NCI-H2081 (cell line): ENCODE data around the gene AQP10.
"Not testable (repeated sequence)": the region's sequence is repeated elsewhere in the genome, so short reads cannot be mapped to it uniquely, and the experiment has no call there.

Experiments
- DNase-seq, 2 experiments: peaks; one replicate each; lab custom pipeline; 2025; lab: John Stamatoyannopoulos, UW

The AQP10 gene, protein sequence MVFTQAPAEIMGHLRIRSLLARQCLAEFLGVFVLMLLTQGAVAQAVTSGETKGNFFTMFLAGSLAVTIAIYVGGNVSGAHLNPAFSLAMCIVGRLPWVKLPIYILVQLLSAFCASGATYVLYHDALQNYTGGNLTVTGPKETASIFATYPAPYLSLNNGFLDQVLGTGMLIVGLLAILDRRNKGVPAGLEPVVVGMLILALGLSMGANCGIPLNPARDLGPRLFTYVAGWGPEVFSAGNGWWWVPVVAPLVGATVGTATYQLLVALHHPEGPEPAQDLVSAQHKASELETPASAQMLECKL

DNA sequence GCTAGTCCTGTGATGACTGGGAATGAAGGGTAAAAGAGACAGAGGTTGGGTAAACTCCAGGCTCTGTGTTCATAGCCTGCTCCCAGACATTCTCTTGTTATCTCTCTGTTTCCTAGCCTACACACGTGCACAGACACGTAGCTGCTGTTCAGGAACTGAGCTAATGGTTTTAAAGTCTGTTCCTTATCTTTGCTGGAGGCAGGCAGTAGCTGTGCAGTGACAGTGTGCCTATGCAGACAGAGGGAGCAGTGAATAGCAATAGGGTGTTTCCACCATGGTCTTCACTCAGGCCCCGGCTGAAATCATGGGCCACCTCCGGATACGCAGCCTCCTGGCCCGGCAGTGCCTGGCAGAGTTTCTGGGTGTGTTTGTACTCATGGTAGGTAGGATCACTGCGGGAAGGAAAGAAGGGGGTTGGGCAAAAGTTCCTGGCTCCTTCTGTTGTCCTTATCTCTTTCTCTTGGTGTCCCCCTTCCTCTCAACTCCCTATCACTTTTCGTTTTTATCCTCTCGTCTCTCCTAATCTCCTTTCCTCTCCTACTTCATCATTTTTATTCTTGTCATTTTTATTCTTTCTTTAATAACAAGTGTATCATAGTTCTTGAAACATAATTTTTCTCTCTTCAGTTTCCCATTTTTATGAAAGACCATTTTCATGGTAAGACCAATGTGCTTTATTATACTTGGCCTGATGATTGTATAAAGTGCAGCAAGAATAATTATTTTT, at the start of gene AQP10:
Gene AQP10 (plus strand): TSS at position 212 of the 727 bp plus-strand sequence. CDS start 63 bp downstream, at position 275.
- DNase-seq, result no peak

DNA sequence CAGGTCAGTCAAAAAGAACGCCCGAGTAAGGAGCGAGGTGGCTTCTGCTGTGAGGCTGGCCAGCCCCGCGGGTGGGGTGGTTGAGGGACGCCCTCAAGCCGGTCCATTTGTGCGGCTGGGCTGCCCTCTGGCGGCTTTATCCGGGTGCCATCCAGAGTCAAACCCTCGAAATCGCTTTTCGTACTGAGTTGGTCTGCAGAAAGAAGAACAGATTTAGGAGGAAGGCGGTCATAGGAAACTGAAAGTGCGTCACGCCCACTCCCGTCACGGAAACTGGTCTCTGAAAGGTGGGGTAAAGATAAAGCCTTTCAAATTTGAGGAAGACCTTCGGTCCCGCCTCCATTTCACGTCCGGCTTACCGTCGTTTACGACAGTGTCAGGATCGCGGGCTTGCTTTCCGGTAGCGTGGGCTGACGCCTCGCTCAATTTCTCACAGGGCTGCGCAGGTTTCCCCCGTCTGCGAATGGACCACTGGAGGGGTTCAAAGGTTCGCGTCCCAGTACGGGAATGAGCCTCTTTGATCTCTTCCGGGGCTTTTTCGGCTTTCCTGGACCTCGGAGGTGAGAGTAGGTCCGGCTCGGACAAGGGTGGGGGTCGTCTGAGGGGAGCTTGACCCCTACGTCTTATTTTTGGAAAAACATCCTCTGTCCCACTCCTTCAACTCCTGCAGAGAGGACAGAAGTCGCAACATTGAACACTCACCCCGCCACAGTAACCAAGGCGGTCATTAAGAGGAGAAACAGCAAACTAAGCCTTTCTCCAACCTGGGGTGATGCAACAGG, 48.5 kb upstream of the AQP10 start, which contains the start of gene HAX1:
Gene HAX1 (plus strand): TSS at position 413 of the 782 bp plus-strand sequence. CDS start 95 bp downstream, at position 508.
- DNase-seq, result peak; percentile 92 to 97

DNA sequence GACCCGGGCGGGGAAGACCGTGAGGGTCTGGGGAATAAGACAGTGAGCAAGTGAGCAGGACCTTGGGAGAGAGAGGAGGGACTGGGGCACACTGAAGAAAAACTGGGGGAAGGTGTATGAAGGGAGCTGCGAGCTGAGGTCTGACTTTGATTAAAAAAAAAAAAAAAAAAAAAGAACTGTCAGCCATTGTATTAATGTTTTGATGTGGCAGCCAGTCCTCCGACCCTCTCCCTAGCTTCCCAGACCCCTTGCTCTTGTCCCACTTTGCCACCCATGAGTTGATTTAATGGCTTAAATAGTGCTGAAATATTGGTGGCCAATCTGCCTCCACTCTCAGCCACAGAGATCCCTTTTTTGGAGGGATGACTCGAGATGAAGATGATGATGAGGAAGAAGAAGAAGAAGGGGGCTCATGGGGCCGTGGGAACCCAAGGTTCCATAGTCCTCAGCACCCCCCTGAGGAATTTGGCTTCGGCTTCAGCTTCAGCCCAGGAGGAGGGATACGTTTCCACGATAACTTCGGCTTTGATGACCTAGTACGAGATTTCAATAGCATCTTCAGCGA, 47.8 kb upstream of the AQP10 start:
- no peak for DNase-seq

DNA sequence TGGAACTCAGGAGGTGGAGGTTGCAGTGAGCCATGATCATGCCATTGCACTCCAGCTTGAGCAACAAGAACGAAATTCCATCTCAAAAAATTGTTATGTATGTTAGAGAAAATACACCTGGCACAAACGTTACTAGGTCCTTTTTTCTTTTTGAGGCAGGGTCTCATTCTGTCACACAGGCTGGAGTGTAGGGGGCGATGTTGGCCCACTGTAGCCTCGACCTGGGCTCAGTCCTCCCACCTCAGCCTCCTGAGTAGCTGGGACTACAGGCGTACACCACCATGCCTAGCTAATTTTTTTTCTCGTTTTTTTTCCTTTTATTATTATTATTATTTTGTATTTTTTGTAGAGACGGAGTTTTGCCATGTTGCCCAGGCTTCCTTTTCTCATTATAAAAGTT, 44.1 kb upstream of the AQP10 start:
- DNase-seq, result peak in 1 of 2 experiments; percentile 12

DNA sequence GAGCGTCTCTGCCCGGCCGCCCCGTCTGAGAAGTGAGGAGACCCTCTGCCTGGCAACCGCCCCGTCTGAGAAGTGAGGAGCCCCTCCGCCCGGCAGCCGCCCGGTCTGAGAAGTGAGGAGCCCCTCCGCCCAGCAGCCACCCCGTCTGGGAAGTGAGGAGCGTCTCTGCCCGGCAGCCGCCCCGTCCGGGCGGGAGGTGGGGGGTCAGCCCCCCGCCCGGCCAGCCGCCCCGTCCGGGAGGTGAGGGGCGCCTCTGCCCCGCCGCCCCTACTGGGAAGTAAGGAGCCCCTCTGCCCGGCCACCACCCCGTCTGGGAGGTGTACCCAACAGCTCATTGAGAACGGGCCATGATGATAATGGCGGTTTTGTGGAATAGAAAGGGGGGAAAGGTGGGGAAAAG, 33.3 kb upstream of the AQP10 start:
- not testable (repeated sequence) for DNase-seq

DNA sequence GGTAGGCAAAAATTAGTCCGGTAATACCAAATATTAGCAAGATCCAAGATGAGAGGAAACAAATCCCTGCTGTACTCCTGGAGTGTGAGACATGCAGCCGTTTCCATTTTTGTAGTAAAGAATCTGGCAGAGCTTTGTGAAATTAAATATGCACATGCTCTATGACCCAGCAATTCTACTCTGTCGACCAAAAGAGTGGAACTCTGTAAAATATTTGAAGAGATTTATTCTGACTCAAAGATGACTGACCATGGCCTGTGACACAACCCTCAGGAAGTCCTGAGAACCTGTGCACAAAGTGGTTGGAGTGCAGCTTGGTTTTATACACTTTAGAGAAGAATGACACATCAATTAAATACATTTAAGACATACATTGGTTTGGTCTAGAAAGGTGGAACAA, 32.2 kb upstream of the AQP10 start:
- no peak for DNase-seq

DNA sequence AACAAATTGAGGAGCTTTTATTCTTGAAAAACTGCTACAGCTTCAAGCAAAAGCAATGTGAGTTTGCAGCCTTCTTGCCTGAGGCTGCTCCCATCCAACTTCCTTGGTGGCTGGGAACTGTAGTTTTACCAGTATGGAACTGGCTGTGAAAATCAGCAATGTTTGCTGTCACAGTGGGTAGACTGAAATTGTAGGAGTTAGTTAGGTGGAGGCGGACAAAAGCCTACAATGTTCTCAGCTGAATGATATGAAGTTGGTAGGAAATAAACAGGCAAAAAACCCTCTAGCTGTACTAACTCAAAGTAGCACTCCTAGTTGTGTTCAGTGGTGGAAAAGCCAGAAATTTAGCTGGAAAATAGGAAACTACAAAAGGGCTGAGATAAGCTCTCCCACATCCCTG, 30.0 kb upstream of the AQP10 start:
- DNase-seq, result no peak

DNA sequence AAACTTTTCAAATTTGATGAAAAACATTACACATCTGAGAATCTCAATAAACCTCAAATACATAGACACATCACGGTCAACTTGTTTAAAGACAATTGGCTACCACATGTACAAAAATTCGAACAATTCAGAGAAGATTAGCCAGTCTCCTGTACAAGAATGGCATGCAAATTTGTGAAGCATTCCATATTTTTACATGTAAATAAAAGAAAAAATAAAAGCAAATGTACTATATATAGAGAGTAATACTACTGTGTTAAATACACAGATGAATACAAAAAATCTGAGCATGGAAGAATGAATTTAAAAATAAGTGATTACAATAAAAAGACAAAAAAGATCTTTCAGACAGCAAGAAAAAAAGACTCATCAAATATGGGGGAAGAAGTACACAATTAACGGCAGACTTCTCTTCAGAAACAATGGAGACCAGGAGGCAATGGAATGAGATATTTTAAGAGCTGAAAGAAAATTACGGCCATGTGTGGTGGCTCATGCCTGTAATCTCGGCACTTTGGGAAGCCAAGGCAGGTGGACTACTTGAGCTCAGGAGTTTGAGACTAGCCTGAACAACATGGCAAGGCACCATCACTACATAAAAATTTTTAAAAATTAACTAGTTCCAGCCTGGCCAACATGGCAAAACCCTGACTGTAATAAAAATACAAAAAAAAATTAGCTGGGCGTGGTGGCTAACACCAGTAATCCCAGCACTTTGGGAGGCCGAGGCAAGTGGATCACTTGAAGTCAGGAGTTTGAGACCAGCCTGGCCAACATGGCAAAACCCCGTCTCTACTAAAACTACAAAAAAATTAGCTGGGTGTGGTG, 25.3 kb upstream of the AQP10 start:
- DNase-seq, result no peak

DNA sequence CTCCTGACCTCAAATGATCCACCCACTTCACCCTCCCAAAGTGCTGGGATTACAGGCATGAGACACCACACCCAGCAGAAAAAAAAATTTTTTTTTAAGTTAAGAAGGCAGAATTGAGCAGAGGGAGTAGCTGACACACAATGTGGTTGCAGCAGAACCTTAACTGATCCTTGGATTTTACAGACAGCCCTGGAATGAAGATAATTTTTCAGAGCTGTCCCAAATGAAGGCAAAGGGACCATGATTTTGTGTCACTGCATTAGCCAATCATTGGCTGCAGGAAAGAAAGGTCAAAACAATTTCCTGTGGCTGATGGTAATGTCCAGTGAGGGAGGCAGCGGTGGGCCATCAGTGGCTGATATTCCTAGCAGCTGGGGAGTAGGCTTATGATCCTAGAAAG, 19.3 kb upstream of the AQP10 start:
- no peak for DNase-seq

DNA sequence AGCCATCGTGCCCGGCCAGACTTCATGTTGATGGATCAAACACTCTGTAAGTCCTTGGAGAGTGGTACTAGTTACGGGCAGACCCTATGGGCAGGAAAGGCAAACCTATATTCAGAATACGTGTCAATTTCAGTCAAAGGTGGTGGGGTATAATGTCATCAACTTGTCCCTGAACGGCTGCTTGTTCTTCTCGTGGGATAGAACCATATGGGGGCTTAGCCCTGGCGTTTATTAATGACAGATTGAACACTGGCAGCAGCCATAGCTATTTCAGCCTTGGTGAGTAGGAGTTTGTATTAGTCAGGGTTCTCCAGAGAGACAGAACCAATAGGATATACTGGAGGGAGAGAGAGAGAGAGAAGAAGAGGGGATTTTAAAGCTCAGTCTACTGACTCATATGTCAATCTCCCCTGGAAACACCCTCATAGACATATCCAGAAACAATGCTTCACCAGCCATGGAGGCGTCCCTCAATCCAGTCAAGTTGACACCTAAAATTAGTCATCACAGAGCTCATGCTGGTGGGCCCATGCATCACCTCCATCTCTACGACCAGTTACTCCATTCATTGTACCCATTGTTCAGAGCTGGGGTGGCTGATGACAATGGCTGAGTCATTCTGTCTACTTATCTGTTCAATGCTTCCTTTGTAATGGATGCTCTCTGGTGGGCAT, 16.1 kb upstream of the AQP10 start:
- DNase-seq, result no peak

DNA sequence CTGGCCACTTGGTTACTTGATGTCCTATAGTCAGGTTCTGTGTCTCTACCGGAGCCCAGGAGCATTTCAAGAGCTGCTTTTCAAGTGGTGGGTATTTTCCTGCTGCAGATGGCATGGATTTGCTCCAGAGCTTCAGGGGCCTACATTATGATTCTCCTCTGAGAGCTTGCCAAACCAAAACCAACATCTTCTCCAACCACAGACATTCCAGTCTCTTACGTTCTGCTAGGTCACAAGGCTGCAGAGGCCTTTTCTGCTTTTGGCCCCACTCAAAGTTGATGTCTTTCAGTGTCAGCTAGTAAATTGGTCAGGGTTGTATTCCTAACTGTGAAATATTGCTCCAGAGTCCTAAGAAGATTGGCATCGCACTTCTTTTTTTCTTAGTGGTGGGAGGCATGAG, 14.7 kb upstream of the AQP10 start:
- DNase-seq, result no peak

DNA sequence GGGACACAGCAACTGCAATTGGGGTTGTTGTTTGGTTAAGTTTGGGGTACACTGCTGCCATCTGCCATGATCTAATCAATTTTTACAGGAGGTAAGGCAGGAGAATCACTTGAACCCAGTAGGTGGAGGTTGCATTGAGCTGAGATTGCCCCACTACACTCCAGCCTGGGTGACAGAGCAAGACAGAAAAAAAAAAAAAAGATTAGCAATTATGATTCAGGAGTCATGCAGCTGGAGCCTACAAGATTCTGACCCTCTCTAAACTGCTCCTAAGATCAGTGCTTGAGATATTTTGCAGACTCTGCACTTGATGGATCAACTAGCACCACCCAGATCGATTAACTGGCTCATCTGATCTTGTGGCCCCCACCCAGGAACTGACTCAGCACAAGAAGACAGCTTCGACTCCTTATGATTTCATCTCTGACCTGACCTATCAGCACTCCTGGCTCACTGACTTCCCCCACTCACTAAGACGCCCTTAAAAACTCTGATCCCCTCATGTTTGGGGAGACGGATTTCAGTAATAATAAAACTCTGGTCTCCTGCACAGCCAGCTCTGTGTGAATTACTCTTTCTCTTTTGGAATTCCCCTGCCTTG, 13.1 kb upstream of the AQP10 start:
- not testable (repeated sequence) for DNase-seq

DNA sequence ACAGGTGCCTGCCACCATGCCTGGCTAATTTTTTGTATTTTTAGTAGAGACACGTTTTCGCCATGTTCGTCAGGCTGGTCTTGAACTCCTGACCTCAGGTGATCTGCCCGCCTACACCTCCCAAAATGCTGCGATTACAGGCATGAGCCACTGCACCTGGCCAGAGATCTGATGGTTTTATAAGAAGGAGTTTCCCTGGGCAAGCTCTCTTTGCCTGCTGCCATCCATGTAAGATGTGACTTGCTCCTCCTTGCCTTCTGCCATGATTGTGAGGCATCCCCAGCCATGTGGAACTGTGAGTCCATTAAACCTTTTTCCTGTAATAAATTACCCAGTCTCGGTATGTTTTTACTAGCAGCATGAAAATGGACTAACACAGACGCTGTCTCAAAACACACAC, 11.8 kb upstream of the AQP10 start:
- not testable (repeated sequence) for DNase-seq

DNA sequence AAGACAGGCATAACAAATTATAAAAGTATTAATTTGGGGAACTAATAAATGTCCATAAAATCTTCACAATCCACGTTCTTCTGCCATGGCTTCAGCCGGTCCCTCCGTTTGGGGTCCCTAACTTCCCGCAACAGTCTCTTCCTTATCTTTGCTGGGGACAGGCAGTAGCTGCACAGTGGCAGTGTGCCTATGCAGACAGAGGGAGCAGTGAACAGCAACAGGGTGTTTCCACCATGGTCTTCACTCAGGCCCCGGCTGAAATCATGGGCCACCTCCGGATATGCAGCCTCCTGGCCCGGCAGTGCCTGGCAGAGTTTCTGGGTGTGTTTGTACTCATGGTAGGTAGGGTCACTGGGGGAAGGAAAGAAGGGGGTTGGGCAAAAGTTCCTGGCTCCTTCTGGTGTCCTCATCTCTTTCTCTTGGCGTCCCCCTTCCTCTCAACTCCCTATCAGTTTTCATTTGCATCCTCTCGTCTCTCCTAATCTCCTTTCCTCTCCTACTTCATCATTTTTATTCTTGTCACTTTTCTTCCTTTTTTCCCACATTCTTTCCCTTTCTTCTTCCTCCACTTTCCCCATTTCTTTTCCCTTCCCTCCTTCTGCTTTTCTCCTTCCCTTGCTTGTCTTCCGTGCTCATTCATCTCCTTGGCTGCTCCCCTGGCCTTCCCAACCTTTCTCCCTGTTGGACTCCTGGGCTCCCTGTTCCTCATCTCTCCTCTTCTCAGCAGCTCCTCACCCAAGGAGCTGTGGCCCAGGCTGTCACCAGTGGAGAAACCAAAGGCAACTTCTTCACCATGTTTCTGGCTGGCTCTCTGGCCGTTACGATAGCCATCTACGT, 8.4 kb upstream of the AQP10 start:
- not testable (repeated sequence) for DNase-seq

DNA sequence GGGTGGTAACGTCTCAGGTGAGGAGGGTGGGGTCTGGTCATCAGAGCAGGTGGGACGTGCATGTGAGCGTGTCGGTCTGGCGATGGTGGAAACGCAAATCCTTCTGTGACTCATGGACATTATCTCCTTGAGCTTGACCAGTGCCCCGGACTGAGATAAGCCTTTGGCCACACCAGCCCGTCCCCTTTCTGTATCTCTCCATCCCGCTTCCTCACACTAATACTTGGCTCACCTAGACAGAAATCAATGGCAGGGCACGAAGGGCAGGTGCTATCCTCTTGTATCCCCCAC, 7.9 kb upstream of the AQP10 start:
- DNase-seq, result no peak

DNA sequence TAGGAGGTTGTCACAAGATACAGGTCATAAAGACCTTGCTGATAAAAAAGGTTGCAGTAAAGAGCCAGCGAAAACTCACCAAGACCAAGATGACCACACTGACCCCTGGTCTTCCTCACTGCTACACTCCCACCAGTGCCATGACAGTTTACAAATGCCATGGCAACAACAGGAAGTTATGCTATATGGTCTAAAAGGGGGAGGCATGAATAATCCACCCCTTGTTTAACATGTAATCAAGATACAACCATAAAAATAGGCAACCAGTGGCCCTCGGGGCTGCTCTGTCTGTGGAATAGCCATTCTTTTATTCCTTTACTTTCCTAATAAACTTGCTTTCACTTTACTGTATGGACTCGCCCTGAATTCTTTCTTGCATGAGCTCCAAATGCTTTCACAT, 6.7 kb upstream of the AQP10 start:
- DNase-seq, result not testable (repeated sequence)

DNA sequence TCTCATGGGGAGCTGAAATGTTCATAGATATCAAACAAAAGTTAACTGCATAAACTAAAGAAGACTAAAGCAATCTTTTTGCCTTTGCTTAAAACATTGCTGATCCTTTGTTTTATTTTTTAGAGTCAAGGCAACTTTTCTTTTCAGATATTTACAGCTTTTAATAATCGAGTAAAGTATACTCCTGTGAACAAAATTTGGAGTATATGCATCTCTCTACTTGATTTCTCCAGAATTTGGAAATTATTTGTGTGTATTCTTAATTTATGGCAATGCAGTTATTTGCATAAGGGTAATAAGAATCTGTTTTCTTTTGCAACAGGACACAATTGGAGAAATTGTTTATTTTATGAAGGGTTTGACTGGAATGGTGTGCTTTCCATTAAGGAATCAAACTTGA, 4.2 kb upstream of the AQP10 start:
- no peak for DNase-seq

DNA sequence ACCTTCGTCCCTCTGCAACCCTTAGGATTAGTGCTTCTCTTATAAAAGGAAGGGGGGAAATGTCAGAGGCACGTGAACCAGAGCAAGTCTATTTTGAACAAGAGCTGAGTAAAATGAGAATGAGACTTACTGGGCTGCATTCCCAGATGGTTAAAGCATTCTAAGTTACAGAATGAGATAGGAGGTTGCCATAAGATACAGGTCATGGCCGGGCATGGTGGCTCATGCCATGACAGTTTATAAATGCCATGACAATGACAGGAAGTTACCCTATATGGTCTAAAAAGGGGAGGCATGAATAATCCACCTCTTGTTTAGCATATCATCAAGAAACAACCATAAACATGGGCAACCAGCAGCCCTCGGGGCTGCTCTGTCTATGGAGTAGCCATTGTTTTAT, 2.5 kb upstream of the AQP10 start:
- no peak for DNase-seq

DNA sequence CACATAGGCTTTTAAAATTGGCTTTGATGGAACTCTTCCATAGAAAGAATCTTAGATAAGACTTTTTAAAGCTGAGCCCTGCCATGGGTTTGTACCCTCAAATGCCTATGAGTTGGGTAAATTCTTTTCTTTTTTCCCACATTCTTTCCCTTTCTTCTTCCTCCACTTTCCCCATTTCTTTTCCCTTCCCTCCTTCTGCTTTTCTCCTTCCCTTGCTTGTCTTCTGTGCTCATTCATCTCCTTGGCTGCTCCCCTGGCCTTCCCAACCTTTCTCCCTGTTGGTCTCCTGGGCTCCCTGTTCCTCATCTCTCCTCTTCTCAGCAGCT, 679 bp downstream of the AQP10 start:
- DNase-seq, result not testable (repeated sequence)

DNA sequence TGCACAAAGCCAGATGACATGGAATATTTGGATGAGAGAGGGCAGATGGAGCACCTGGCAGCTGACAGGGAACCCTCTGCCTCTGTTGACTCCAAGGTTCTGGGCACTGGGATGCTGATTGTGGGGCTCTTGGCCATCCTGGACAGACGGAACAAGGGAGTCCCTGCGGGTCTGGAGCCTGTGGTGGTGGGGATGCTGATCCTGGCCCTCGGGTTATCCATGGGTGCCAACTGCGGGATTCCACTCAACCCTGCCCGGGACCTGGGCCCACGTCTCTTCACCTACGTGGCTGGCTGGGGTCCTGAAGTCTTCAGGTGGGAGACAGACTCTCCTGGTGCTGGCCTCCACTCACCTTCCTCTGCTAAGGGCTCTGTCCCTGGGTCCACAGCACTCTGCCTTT, 2.6 kb downstream of the AQP10 start:
- no peak for DNase-seq
